Thyroid gland (tissue), 4 donors: ENCODE data around the gene DLG3. TPM values are rescaled to one million over a fixed set of nuclear protein-coding genes. Genes with fewer than 3 reads are reported as not detected.
A peak's percentile ranks its signal among the peaks of the same experiment; 100 is the strongest.

ENCODE experiments used
- DNase-seq, 2 donors: peaks; one replicate each; pipeline ENCODE4 v3.0.0-alpha.2; 2019
- H3K27ac ChIP-seq, 3 donors: fragments of 200-600 bp; sonication (generic); 1 replicate in 2 of 3; 2 replicates in 1 of 3; pipeline ENCODE4 v1.5.1; 2016 to 2019; ENCODE audit warnings: mild to moderate bottlenecking in 1 of 3, moderate library complexity in 1 of 3
- H3K27me3 ChIP-seq: fragments of 200-600 bp; sonication (generic); one replicate; pipeline ENCODE4 v1.5.1; 2019
- H3K36me3 ChIP-seq, 2 donors: fragments of 200-600 bp; sonication (generic); one replicate each; pipeline ENCODE4 v1.5.1; 2016 to 2019
- H3K4me1 ChIP-seq, 2 donors: fragments of 200-600 bp; sonication (generic); one replicate each; pipeline ENCODE4 v1.5.1; 2017 to 2019
- H3K4me3 ChIP-seq, 3 donors: fragments of 200-600 bp; sonication (generic); replicated peaks in 1 of 3; 1 replicate in 2 of 3; 2 replicates in 1 of 3; pipeline ENCODE4 v1.5.1; 2016; ENCODE audit warnings: mild to moderate bottlenecking in 1 of 3
- H3K9me3 ChIP-seq: fragments of 200-600 bp; sonication (generic); one replicate; pipeline ENCODE4 v1.5.1; 2017
- POLR2A ChIP-seq, 2 donors: fragments of 450-650 bp; IDR thresholded peaks; one replicate each; pipeline ENCODE4 v1.6.1; 2017; ENCODE audit warnings: antibody characterized with exemption in 2 of 2, mild to moderate bottlenecking in 2 of 2, moderate library complexity in 1 of 2
- WGBS, 2 donors: methylation state at CpG; one replicate each; pipeline ENCODE4 v1.1.5; 2017; 5-methylcytosine and 5-hydroxymethylcytosine counted together
- intact Hi-C: fragments of 100-400 bp; cut with DNase I; formaldehyde crosslinking; loops from one replicate; pipeline ENCODE4 v1.15.1; 2023
- total RNA-seq, 4 donors: library from RNA; depleted of rRNA; stranded (reverse); fragments of >200 nt; gene quantifications; one replicate each; pipeline ENCODE4 v1.2.3, GENCODE V29; 2016
- TF ChIP-seq, protein P1 (sequence below), 6 experiments: fragments of 200-600 bp in 3 of 6; fragments of 450-650 bp in 3 of 6; sonication (generic) in 3 of 6; IDR thresholded peaks; one replicate each; pipeline ENCODE4 v1.5.1; 2016 to 2019; ENCODE audit warnings: antibody characterized with exemption in 6 of 6, mild to moderate bottlenecking in 2 of 6, inconsistent platforms in 1 of 6, moderate library complexity in 1 of 6

Gene DLG3
- total RNA-seq, 4 donors from 2014 or later = 31.4 to 79.5 (median 61.9) TPM

DNA sequence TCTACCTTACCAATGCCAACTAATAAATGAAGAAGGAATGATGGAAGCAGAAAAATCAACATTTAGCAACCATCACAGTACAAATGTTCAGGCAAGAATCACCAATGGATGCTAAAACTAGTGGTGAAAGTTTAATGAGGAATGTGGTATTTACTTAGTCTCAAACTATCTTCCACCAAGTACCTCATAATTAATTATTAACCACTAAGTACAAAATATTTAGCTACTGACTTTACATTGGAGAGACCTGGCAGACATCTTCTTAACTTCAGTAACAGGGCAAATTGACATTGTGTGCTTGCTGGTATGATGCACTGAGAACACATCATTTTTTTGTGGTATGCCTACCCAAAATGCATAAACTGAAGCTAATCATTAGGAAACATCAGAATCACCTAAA is 82.4 kb downstream of the DLG3 start:
- H3K9me3 ChIP-seq = no peaks in the 10 kb centered on the region
- no peak overlapping the region for H3K4me3 ChIP-seq
- H3K27me3 ChIP-seq = no peaks in the 10 kb centered on the region
- no peak overlapping the region for H3K27ac ChIP-seq
- H3K36me3 ChIP-seq = no peaks in the 10 kb centered on the region
- intact Hi-C loops = no loop called here
- no peaks in the 10 kb centered on the region for H3K4me1 ChIP-seq
- no peak for DNase-seq
- TF ChIP-seq POLR2A (IDR thresholded peaks at IDR 0.05) = no peak
- TF ChIP-seq, protein P1, sequence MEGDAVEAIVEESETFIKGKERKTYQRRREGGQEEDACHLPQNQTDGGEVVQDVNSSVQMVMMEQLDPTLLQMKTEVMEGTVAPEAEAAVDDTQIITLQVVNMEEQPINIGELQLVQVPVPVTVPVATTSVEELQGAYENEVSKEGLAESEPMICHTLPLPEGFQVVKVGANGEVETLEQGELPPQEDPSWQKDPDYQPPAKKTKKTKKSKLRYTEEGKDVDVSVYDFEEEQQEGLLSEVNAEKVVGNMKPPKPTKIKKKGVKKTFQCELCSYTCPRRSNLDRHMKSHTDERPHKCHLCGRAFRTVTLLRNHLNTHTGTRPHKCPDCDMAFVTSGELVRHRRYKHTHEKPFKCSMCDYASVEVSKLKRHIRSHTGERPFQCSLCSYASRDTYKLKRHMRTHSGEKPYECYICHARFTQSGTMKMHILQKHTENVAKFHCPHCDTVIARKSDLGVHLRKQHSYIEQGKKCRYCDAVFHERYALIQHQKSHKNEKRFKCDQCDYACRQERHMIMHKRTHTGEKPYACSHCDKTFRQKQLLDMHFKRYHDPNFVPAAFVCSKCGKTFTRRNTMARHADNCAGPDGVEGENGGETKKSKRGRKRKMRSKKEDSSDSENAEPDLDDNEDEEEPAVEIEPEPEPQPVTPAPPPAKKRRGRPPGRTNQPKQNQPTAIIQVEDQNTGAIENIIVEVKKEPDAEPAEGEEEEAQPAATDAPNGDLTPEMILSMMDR (IDR thresholded peaks at IDR 0.05) = no peak

DNA sequence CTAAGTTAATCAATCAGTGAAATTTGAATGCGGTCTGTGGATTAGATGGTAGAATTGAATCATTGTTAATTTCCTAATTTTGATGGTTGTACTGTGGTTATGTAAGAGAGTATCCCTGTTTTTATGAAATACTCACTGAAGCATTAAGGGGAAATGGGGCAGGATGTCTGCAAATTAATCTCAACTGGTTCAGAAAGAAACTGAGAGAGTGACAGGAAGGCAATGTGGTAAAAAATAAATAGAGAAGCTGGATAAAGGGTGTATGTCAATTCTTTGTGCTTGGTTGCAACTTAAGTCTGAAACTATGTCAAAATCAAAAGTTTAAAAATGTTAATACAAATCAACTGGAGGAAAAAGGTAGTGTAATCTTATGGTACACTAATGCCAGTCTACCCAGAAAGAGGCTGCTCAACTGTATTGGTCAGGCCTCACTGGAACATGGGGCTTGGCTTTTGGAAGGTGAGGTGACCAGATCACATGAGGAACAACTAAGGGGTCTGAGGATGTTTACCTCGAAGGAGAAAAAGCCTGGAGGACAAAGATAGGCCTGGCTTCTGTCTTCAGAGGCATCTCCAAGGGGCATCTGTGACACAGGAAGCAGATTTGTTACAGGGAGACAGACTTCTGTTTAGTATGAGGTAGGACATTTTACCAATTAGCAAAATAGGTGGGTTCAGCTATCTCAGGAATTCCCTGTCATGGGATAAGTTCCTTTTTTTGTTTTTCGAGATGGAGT is 83.1 kb downstream of the DLG3 start:
- H3K36me3 ChIP-seq = no peaks in the 10 kb centered on the region
- no peak overlapping the region for H3K4me3 ChIP-seq
- intact Hi-C loops = no loop called here
- no peak for TF ChIP-seq POLR2A (IDR thresholded peaks at IDR 0.05)
- TF ChIP-seq, protein P1 (IDR thresholded peaks at IDR 0.05) = no peak
- 70 to 88% methylated on average over 3 of the region's 3 CpGs for WGBS, 2 donors
- H3K4me1 ChIP-seq = no peaks in the 10 kb centered on the region
- H3K27me3 ChIP-seq = no peaks in the 10 kb centered on the region
- H3K27ac ChIP-seq = no peak overlapping the region
- no peaks in the 10 kb centered on the region for H3K9me3 ChIP-seq
- DNase-seq = no peak

DNA sequence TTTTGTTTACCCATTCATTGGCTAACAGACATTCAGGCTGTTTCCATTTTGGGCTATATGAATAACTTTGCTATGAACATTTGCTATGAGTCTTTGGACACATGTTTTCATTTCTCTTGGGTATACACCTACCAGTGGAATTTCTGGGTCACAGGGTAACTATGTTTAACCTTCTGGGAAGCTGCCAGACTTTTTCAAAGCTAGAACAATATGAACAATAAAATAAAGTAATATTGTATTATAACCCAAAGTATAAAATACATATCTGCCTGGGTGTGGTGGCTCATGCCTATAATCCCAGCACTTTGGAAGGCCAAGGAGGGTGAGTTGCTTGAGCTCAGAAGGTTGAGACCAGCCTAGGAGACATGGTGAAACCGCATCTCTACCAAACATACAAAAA is 90.6 kb downstream of the DLG3 start:
- no peaks in the 10 kb centered on the region for H3K27me3 ChIP-seq
- DNase-seq = no peak
- TF ChIP-seq, protein P1 (IDR thresholded peaks at IDR 0.05) = no peak
- no peak for TF ChIP-seq POLR2A (IDR thresholded peaks at IDR 0.05)
- no peaks in the 10 kb centered on the region for H3K4me1 ChIP-seq
- no peak overlapping the region for H3K4me3 ChIP-seq
- H3K36me3 ChIP-seq = no peaks in the 10 kb centered on the region
- intact Hi-C loops = no loop called here
- no peaks in the 10 kb centered on the region for H3K9me3 ChIP-seq
- WGBS, 2 donors = 91 to 100% methylated on average over 1 of the region's 1 CpG
- H3K27ac ChIP-seq = no peak overlapping the region

DNA sequence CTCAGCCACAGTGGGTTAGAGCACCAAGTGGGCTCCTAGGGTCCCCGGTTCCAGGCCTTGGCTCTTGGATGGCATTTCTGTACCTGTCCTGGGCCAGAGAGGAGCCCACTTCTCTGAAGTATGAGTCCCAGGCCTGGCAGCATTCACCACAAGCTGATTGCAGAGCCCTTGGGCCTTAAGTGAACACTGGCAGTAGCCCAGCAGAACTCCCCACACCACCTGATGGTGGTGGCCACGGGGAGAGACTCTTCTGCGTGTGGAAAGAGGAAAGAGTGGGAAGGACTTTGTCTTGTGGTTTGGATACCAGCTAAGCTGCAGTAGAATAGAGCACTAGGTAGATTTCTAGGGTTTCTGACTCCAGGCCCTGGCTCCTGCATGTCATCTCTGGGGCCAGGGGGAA is 104.8 kb downstream of the DLG3 start:
- Histone ChIP-seq H3K4me3 (no peak overlapping the region), H3K36me3 (no peaks in the 10 kb centered on the region), H3K4me1 (no peaks in the 10 kb centered on the region), H3K27me3 (no peaks in the 10 kb centered on the region), H3K9me3 (no peaks in the 10 kb centered on the region), H3K27ac (no peak overlapping the region)
- DNase-seq = peak; percentile 10 to 33
- intact Hi-C loops = no loop called here
- TF ChIP-seq, protein P1 (IDR thresholded peaks at IDR 0.05) = no peak
- TF ChIP-seq POLR2A (IDR thresholded peaks at IDR 0.05) = no peak
- WGBS, 2 donors = 47 to 71% methylated on average over 2 to 3 of the region's 3 CpGs

DNA sequence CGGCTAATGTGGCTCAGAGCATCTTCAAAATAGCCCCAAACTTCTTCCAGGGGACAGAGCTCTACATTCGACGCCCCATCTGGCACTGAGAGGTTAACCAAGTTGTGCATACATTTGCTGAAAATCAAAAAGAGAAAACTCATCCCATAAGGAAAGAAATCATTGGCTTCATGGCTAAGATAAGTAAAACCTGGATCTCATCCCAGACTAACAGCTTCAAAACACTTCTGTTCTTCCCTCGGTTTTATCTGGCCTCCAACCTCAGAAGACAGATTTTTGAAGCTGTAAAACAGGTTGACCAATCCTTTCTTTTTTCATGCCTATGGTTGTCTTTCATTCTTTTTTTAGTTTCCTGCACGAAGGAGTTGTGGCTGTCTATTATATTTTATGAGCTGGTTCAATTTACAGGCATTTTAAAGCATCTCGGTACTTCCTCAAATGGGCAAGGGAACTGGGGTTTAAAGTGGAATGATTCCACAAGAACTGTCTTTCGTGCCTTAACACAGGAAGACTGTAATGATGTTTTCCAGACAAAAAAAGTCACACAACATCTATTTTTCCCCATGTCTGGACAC is 107.6 kb downstream of the DLG3 start:
- Histone ChIP-seq H3K4me3 (no peak overlapping the region), H3K4me1 (no peaks in the 10 kb centered on the region), H3K36me3 (no peaks in the 10 kb centered on the region), H3K27ac (no peak overlapping the region), H3K9me3 (no peaks in the 10 kb centered on the region), H3K27me3 (no peaks in the 10 kb centered on the region)
- DNase-seq = no peak
- TF ChIP-seq POLR2A (IDR thresholded peaks at IDR 0.05) = no peak
- TF ChIP-seq, protein P1 (IDR thresholded peaks at IDR 0.05) = no peak
- 56 to 66% methylated on average over 7 of the region's 7 CpGs for WGBS, 2 donors
- intact Hi-C loops = loop anchor here (5.0 kb wide), 1 partner anchor 100 kb away; no protein-coding TSS in a partner anchor
